Liver (tissue), 9 donors: ENCODE results near the gene FXYD7. TPM values are rescaled to one million over a fixed set of nuclear protein-coding genes. Genes with fewer than 3 reads are reported as not detected.

ENCODE experiments used
- DNase-seq: peaks from one replicate; pipeline ENCODE4 v3.0.0-alpha.2; 2017; ENCODE audit warnings: low spot score
- H3K27ac ChIP-seq, 2 donors: one replicate each; pipeline ENCODE4 v1.7.0; 2013; ENCODE audit warnings: inconsistent platforms in 2 of 2, low read length in 2 of 2, control low read depth in 1 of 2, low read depth in 1 of 2, mild to moderate bottlenecking in 1 of 2
- H3K27me3 ChIP-seq, 4 donors: one replicate each; pipeline versions ENCODE4 v1.6.1 to v1.7.0; 2013; ENCODE audit warnings: low read length in 3 of 4, inconsistent platforms in 1 of 4, mild to moderate bottlenecking in 1 of 4, moderate library complexity in 1 of 4; ENCODE audit not compliant: control insufficient read depth in 4 of 4, insufficient read depth in 4 of 4
- H3K36me3 ChIP-seq, 4 donors: one replicate each; pipeline versions ENCODE4 v1.6.1 to v1.7.0; 2013; ENCODE audit warnings: low read length in 3 of 4, mild to moderate bottlenecking in 3 of 4, low read depth in 1 of 4, moderate library complexity in 1 of 4; ENCODE audit not compliant: control insufficient read depth in 4 of 4, insufficient read depth in 3 of 4
- H3K4me1 ChIP-seq, 4 donors: one replicate each; pipeline versions ENCODE4 v1.6.1 to v1.7.0; 2013; ENCODE audit warnings: low read length in 3 of 4, mild to moderate bottlenecking in 3 of 4, moderate library complexity in 1 of 4; ENCODE audit not compliant: control insufficient read depth in 4 of 4, insufficient read depth in 4 of 4
- H3K4me3 ChIP-seq, 3 donors: one replicate each; pipeline versions ENCODE4 v1.6.1 to v1.7.0; 2013; ENCODE audit warnings: low read length in 3 of 3, control low read depth in 1 of 3, low read depth in 1 of 3, mild to moderate bottlenecking in 1 of 3
- H3K9ac ChIP-seq, 2 donors: one replicate each; pipeline ENCODE4 v1.7.0; 2013; ENCODE audit warnings: low read length in 2 of 2, mild to moderate bottlenecking in 2 of 2, moderate library complexity in 2 of 2, control low read depth in 1 of 2, low read depth in 1 of 2
- H3K9me3 ChIP-seq, 4 donors: one replicate each; pipeline versions ENCODE4 v1.6.1 to v1.7.0; 2013; ENCODE audit warnings: low read length in 3 of 4; ENCODE audit not compliant: control insufficient read depth in 4 of 4
- EGR1 ChIP-seq, 2 donors: IDR thresholded peaks; 2 replicates each; pipeline ENCODE4 v1.6.1; 2016 to 2018; ENCODE audit warnings: antibody characterized with exemption in 2 of 2, low read depth in 2 of 2
- FOXA1 ChIP-seq: IDR thresholded peaks from 2 replicates; pipeline ENCODE4 v1.6.1; 2016; ENCODE audit warnings: antibody characterized with exemption
- FOXA2 ChIP-seq: IDR thresholded peaks from 2 replicates; pipeline ENCODE4 v1.6.1; 2016; ENCODE audit warnings: antibody characterized with exemption
- GABPA ChIP-seq, 2 donors: IDR thresholded peaks in 1 of 2; conservative IDR thresholded peaks in 1 of 2; 2 replicates each; pipeline ENCODE4 v1.6.1; 2016; ENCODE audit warnings: antibody characterized with exemption in 2 of 2, mild to moderate bottlenecking in 1 of 2, moderate library complexity in 1 of 2
- HNF4G ChIP-seq: IDR thresholded peaks from 2 replicates; pipeline ENCODE4 v1.6.1; 2016; ENCODE audit warnings: antibody characterized with exemption
- NR2F2 ChIP-seq: IDR thresholded peaks from 2 replicates; pipeline ENCODE4 v1.6.1; 2016; ENCODE audit warnings: antibody characterized with exemption
- RAD21 ChIP-seq, 2 donors: IDR thresholded peaks; 2 replicates each; pipeline ENCODE4 v1.6.1; 2016; ENCODE audit warnings: antibody characterized with exemption in 2 of 2, mild to moderate bottlenecking in 2 of 2
- RXRA ChIP-seq, 2 donors: IDR thresholded peaks; 2 replicates each; pipeline ENCODE4 v1.6.1; 2017 to 2018; ENCODE audit warnings: antibody characterized with exemption in 2 of 2, mild to moderate bottlenecking in 1 of 2
- SP1 ChIP-seq: IDR thresholded peaks from 2 replicates; pipeline ENCODE4 v1.6.1; 2018; ENCODE audit warnings: antibody characterized with exemption, mild to moderate bottlenecking
- TAF1 ChIP-seq: conservative IDR thresholded peaks from 2 replicates; pipeline ENCODE4 v1.6.1; 2016; ENCODE audit warnings: antibody characterized with exemption, mild to moderate bottlenecking
- YY1 ChIP-seq: IDR thresholded peaks from 2 replicates; pipeline ENCODE4 v1.6.1; 2016; ENCODE audit warnings: antibody characterized with exemption, mild to moderate bottlenecking
- WGBS: extraction: QIAGEN DNeasy Blood & Tissue Kit; methylation state at CpG from one replicate; pipeline ENCODE4 v1.1.7; 2013; 5-methylcytosine and 5-hydroxymethylcytosine counted together
- polyA plus RNA-seq, 2 donors: library from polyadenylated mRNA; stranded (reverse) in 1 of 2; unstranded in 1 of 2; fragments of 200-250 nt in 1 of 2; fragments of >200 nt in 1 of 2; fragmentation: Nextera tagmentation in 1 of 2; extraction: Ambion mirVana in 1 of 2; gene quantifications; one replicate each; pipeline versions ENCODE4 v1.2.1 to v1.2.3, GENCODE V29; 2013 to 2015
- total RNA-seq, 2 donors: library from RNA; depleted of rRNA; stranded (reverse); fragments of >200 nt; gene quantifications; one replicate each; pipeline ENCODE4 v1.2.3, GENCODE V29; 2014
- TF ChIP-seq, protein P1 (sequence below): IDR thresholded peaks from 2 replicates; pipeline ENCODE4 v1.6.1; 2016; ENCODE audit warnings: antibody characterized with exemption
- TF ChIP-seq, protein P2 (sequence below): fragments of 150-350 bp; IDR thresholded peaks from 2 replicates; pipeline ENCODE4 v1.5.1; 2017; ENCODE audit warnings: improper control_type of control experiment, low read depth, low read length; ENCODE audit not compliant: missing input control
- TF ChIP-seq, protein P3 (sequence below): IDR thresholded peaks from 2 replicates; pipeline ENCODE4 v1.6.1; 2016; ENCODE audit warnings: antibody characterized with exemption
- TF ChIP-seq, protein P4 (sequence below): IDR thresholded peaks from 2 replicates; pipeline ENCODE4 v1.6.1; 2016; ENCODE audit warnings: antibody characterized with exemption, mild to moderate bottlenecking
- TF ChIP-seq, protein P5 (sequence below): IDR thresholded peaks from 2 replicates; pipeline ENCODE4 v1.6.1; 2016; ENCODE audit warnings: antibody characterized with exemption
- donor health status: healthy.
- donor health status: healthy.
- donor health status: healthy.
- donor health status: healthy.
- donor health status: healthy.

Gene FXYD7
- total and polyA plus RNA-seq, 4 donors = 0.08 to 0.09 TPM; not detected in 2

DNA sequence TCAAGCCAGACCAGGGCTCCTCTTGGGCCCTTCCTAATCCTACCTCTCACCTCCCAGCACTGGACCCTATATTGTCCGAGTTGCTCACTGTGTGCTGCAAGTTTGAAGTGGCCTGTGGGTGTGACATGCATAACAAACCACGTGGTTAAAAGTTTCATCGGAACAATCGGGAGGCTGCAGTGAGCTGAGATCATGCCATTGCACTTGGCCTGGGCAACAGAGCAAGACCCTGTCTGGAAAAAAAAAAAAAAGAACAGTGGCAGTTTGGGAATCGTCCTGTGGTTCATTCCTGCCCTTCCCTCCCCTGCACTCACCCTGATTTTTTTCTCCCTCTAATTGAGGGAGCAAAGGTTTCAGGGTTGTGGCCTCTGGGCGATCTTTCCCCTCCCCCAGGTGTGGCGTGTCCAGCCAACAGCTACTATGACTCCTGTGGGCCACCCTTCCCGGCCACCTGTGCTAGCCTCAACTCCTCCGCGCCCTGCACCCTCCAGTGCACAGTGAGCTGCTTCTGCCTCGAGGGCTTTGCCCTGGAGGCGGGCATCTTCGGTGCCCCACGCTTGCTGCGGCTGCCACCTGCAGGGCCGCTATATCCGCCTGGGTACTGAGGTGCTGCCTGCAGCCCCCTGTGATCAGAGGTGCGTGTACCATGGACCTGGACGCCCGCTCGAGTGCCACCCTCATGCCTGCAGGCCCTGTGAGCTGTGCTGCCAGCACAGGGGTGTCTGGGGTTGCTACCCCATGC, 43.7 kb upstream of the FXYD7 start:
- Histone ChIP-seq H3K4me3 (no peak overlapping the region), H3K9ac (no peak overlapping the region), H3K27ac (no peak overlapping the region), H3K4me1 (peaks cover 2 to 15% (median 11%) of the 10 kb centered on the region in 4 donors), H3K36me3 (no peaks in the 10 kb centered on the region), H3K27me3 (no peaks in the 10 kb centered on the region), H3K9me3 (no peaks in the 10 kb centered on the region)
- WGBS = 81% methylated on average over 21 of the region's 21 CpGs
- DNase-seq = no peak
- TF ChIP-seq, protein P1, sequence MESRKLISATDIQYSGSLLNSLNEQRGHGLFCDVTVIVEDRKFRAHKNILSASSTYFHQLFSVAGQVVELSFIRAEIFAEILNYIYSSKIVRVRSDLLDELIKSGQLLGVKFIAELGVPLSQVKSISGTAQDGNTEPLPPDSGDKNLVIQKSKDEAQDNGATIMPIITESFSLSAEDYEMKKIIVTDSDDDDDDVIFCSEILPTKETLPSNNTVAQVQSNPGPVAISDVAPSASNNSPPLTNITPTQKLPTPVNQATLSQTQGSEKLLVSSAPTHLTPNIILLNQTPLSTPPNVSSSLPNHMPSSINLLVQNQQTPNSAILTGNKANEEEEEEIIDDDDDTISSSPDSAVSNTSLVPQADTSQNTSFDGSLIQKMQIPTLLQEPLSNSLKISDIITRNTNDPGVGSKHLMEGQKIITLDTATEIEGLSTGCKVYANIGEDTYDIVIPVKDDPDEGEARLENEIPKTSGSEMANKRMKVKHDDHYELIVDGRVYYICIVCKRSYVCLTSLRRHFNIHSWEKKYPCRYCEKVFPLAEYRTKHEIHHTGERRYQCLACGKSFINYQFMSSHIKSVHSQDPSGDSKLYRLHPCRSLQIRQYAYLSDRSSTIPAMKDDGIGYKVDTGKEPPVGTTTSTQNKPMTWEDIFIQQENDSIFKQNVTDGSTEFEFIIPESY = no peak
- peak in 1 of 2 donors; percentile 33 for TF ChIP-seq RXRA (IDR thresholded peaks at IDR 0.05)

DNA sequence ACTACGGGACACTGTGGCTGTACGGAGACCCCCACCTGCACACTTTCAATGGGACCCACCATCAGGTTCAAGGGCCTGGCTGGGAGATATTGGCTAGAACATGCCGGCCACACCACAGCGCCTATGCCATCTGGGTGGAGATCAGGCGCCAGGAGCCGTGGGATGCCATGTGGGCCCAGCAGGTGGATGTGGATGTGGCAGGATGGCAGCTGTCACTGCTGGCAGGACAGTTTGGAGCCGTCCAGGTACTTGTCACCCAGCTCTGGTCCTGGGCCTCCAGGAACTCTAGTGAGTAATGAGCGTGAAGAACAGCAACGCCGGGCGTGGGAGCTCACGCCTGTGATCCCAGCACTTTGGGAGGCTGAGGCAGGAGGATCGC, 43.2 kb upstream of the FXYD7 start:
- no peak overlapping the region for H3K4me3 ChIP-seq
- no peak overlapping the region for H3K27ac ChIP-seq
- no peaks in the 10 kb centered on the region for H3K36me3 ChIP-seq
- peaks cover 2 to 15% (median 11%) of the 10 kb centered on the region in 4 donors for H3K4me1 ChIP-seq
- no peaks in the 10 kb centered on the region for H3K9me3 ChIP-seq
- no peak overlapping the region for H3K9ac ChIP-seq
- whole genome bisulfite sequencing = 97% methylated on average over 13 of the region's 13 CpGs
- TF ChIP-seq SP1 (no peak), NR2F2 (no peak), FOXA2 (no peak), GABPA (IDR thresholded peaks at IDR 0.05 in 1 of 2, conservative IDR thresholded peaks at IDR 0.05 in 1 of 2) (no peak), RXRA (IDR thresholded peaks at IDR 0.05) (no peak)
- TF ChIP-seq, protein P2, sequence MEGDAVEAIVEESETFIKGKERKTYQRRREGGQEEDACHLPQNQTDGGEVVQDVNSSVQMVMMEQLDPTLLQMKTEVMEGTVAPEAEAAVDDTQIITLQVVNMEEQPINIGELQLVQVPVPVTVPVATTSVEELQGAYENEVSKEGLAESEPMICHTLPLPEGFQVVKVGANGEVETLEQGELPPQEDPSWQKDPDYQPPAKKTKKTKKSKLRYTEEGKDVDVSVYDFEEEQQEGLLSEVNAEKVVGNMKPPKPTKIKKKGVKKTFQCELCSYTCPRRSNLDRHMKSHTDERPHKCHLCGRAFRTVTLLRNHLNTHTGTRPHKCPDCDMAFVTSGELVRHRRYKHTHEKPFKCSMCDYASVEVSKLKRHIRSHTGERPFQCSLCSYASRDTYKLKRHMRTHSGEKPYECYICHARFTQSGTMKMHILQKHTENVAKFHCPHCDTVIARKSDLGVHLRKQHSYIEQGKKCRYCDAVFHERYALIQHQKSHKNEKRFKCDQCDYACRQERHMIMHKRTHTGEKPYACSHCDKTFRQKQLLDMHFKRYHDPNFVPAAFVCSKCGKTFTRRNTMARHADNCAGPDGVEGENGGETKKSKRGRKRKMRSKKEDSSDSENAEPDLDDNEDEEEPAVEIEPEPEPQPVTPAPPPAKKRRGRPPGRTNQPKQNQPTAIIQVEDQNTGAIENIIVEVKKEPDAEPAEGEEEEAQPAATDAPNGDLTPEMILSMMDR = no peak
- TF ChIP-seq, protein P3, sequence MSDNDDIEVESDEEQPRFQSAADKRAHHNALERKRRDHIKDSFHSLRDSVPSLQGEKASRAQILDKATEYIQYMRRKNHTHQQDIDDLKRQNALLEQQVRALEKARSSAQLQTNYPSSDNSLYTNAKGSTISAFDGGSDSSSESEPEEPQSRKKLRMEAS = no peak
- no peak for DNase-seq
- no peaks in the 10 kb centered on the region for H3K27me3 ChIP-seq

DNA sequence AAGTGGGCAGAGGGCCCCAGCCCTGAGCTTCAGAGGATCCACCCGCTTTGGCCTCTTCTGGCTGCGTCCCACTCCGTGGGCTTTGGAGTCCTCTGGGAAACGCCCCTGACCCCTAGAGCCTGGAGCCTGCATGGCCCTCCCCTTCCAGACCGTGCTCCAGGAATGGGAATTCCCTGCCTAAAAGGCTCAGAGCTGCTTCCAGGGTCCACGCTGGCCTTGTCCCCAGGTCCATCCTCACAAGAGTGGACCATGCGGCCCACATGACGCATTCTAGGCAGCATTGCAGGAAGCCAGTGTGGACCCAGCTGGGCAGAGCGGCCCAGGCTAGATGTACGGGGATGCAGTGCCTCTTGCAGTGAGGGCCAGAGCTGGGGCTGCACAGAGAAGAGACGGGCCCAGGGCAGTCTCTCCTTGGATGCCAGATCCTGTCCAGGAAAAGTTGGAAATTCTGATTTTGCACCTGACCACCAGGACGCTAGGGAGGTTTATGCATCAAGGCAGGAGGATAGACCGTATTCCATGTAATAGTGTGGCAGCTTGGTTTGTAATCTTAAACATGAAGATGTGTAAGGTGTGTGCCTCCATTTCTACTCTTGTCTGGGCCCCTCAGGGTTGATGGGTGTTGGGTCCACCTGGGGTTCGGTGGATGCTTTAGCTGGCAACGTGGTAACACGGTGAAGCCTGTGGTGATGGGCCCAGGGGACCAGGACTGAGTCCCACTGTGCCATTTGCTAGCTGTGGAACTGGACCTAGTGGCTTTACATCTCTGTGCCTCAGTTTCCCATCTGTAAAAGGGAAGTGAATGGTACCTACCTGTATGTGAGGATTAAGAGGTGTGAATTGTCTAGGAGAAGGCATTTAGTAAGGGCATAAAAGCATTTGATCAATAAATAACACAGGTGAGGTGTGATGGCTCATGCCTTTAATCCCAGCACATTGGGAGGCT, 42.2 kb upstream of the FXYD7 start:
- Histone ChIP-seq H3K4me3 (no peak overlapping the region), H3K27ac (no peak overlapping the region), H3K36me3 (no peaks in the 10 kb centered on the region), H3K9me3 (no peaks in the 10 kb centered on the region), H3K27me3 (no peaks in the 10 kb centered on the region), H3K4me1 (peaks cover 2 to 15% (median 11%) of the 10 kb centered on the region in 4 donors), H3K9ac (no peak overlapping the region)
- 87% methylated on average over 16 of the region's 16 CpGs for WGBS
- DNase-seq = no peak
- TF ChIP-seq RAD21 (IDR thresholded peaks at IDR 0.05) (no peak), YY1 (no peak), NR2F2 (no peak), TAF1 (no peak), FOXA2 (no peak), RXRA (IDR thresholded peaks at IDR 0.05) (no peak), GABPA (IDR thresholded peaks at IDR 0.05 in 1 of 2, conservative IDR thresholded peaks at IDR 0.05 in 1 of 2) (no peak), EGR1 (IDR thresholded peaks at IDR 0.05; ENCODE audit: low read depth in 2 of 2) (no peak), HNF4G (no peak), FOXA1 (no peak), SP1 (no peak)
- TF ChIP-seq, protein P4, sequence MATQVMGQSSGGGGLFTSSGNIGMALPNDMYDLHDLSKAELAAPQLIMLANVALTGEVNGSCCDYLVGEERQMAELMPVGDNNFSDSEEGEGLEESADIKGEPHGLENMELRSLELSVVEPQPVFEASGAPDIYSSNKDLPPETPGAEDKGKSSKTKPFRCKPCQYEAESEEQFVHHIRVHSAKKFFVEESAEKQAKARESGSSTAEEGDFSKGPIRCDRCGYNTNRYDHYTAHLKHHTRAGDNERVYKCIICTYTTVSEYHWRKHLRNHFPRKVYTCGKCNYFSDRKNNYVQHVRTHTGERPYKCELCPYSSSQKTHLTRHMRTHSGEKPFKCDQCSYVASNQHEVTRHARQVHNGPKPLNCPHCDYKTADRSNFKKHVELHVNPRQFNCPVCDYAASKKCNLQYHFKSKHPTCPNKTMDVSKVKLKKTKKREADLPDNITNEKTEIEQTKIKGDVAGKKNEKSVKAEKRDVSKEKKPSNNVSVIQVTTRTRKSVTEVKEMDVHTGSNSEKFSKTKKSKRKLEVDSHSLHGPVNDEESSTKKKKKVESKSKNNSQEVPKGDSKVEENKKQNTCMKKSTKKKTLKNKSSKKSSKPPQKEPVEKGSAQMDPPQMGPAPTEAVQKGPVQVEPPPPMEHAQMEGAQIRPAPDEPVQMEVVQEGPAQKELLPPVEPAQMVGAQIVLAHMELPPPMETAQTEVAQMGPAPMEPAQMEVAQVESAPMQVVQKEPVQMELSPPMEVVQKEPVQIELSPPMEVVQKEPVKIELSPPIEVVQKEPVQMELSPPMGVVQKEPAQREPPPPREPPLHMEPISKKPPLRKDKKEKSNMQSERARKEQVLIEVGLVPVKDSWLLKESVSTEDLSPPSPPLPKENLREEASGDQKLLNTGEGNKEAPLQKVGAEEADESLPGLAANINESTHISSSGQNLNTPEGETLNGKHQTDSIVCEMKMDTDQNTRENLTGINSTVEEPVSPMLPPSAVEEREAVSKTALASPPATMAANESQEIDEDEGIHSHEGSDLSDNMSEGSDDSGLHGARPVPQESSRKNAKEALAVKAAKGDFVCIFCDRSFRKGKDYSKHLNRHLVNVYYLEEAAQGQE = no peak
- TF ChIP-seq, protein P5, sequence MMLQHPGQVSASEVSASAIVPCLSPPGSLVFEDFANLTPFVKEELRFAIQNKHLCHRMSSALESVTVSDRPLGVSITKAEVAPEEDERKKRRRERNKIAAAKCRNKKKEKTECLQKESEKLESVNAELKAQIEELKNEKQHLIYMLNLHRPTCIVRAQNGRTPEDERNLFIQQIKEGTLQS = no peak
- TF ChIP-seq, protein P3 = no peak
